GM19193 (cell line): ENCODE data around the gene WIPI1.
A peak's percentile ranks its signal among the peaks of the same experiment; 100 is the strongest.

Experiments used
- POLR2A ChIP-seq: IDR thresholded peaks from 4 replicates; pipeline ENCODE4 v1.6.1; 2011; ENCODE audit not compliant: insufficient read depth, insufficient read length; ENCODE audit errors: extremely low read depth

Gene WIPI1

GRCh38 chr17:68451670-68452354, 5.5 kb downstream of the WIPI1 start:
- TF ChIP-seq POLR2A: no peak

GRCh38 chr17:68450801-68451200, 6.5 kb downstream of the WIPI1 start:
- TF ChIP-seq POLR2A: no peak

GRCh38 chr17:68450391-68450790, 6.9 kb downstream of the WIPI1 start:
- TF ChIP-seq POLR2A: no peak

GRCh38 chr17:68449021-68449739, 8.1 kb downstream of the WIPI1 start:
- no peak for TF ChIP-seq POLR2A

GRCh38 chr17:68446626-68447041, 10.7 kb downstream of the WIPI1 start:
- TF ChIP-seq POLR2A: no peak

GRCh38 chr17:68445671-68446070, 11.6 kb downstream of the WIPI1 start:
- TF ChIP-seq POLR2A: no peak

- no peak for TF ChIP-seq POLR2A
Observed at GRCh38 chr17:68443972-68444464, 13.3 kb downstream of the WIPI1 start.

GRCh38 chr17:68441070-68441770, 16.1 kb downstream of the WIPI1 start:
- TF ChIP-seq POLR2A: no peak

- TF ChIP-seq POLR2A: no peak
Observed at GRCh38 chr17:68440526-68440925, 16.8 kb downstream of the WIPI1 start.

GRCh38 chr17:68439656-68440290, 17.5 kb downstream of the WIPI1 start:
- TF ChIP-seq POLR2A: no peak

GRCh38 chr17:68437979-68438822, 19.1 kb downstream of the WIPI1 start:
- peak; percentile 35 for TF ChIP-seq POLR2A

GRCh38 chr17:68435876-68436842, 21.1 kb downstream of the WIPI1 start:
- TF ChIP-seq POLR2A: no peak

GRCh38 chr17:68435361-68435760, 21.9 kb downstream of the WIPI1 start:
- TF ChIP-seq POLR2A: no peak
